Endothelial cell of umbilical vein (primary cell): ENCODE data around the gene TPRA1. TPM values are rescaled to one million over a fixed set of nuclear protein-coding genes. Genes with fewer than 3 reads are reported as not detected.

Experiments
- BruUV-seq: library from RNA; stranded (reverse); fragments of 400-500 nt; replicated peaks from 2 replicates; lab custom pipeline; 2021; lab: Mats Ljungman, UMichigan
- CTCF ChIA-PET: fragments of 300-600, 350-600 bp; sonication (Branson Sonifier 250); formaldehyde crosslinking; loops from one replicate; lab custom pipeline; 2021; ENCODE audit warnings: antibody characterized with exemption, inconsistent platforms; lab: Charles Lee
- POLR2A ChIA-PET: fragments of 300-600, 350-600 bp; sonication (Branson Sonifier 250); formaldehyde crosslinking; loops from one replicate; lab custom pipeline; 2021; ENCODE audit warnings: antibody characterized with exemption, inconsistent platforms; lab: Charles Lee
- DNase-seq: peaks from one replicate; pipeline ENCODE4 v3.0.0-alpha.2; 2011; ENCODE audit warnings: low read depth, low spot score
- FAIRE-seq: peaks from 2 replicates; lab custom pipeline; 2011; peaks lifted over from hg19 to GRCh38; lab: Jason Lieb, UNC
- H2AFZ ChIP-seq: 2 replicates; pipeline ENCODE4 v1.6.0; 2012; ENCODE audit warnings: low read depth, low read length, control low read depth, inconsistent platforms
- H3K27ac ChIP-seq: 2 replicates; pipeline ENCODE4 v1.5.1; 2011; ENCODE audit warnings: low read depth, mild to moderate bottlenecking, control low read depth, low read length, moderate library complexity; ENCODE audit not compliant: insufficient read depth
- H3K27me3 ChIP-seq, 2 experiments: 2 replicates each; pipeline versions ENCODE4 v1.6.0 to v1.6.1; 2011; ENCODE audit warnings: low read length in 2 of 2, mixed read lengths in 1 of 2; ENCODE audit not compliant: control insufficient read depth in 2 of 2, insufficient read depth in 2 of 2
- H3K36me3 ChIP-seq, 2 experiments: 2 replicates in 1 of 2; 3 replicates in 1 of 2; pipeline ENCODE4 v1.5.1; 2011; ENCODE audit warnings: low read length in 2 of 2, mild to moderate bottlenecking in 1 of 2, moderate library complexity in 1 of 2; ENCODE audit not compliant: control insufficient read depth in 2 of 2, insufficient read depth in 2 of 2; ENCODE audit errors: extremely low read depth in 1 of 2
- H3K4me1 ChIP-seq: 3 replicates; pipeline ENCODE4 v1.5.1; 2011; ENCODE audit warnings: mild to moderate bottlenecking, low read length; ENCODE audit not compliant: control insufficient read depth, insufficient read depth; ENCODE audit errors: extremely low read depth
- H3K4me2 ChIP-seq: 2 replicates; pipeline ENCODE4 v1.6.1; 2011; ENCODE audit warnings: low read length, control low read depth, mixed read lengths; ENCODE audit not compliant: insufficient read depth
- H3K4me3 ChIP-seq, 3 experiments: fragments of 200-600 bp in 1 of 3; sonication (generic), shearing (Covaris generic) in 1 of 3; replicated peaks in 1 of 3; 2 replicates each; pipeline ENCODE4 v1.5.1; 2011 to 2016; ENCODE audit warnings: control low read depth in 3 of 3, low read length in 3 of 3, mild to moderate bottlenecking in 2 of 3, inconsistent platforms in 1 of 3, low read depth in 1 of 3, moderate library complexity in 1 of 3; ENCODE audit not compliant: insufficient read depth in 1 of 3
- H3K79me2 ChIP-seq: 2 replicates; pipeline ENCODE4 v1.6.0; 2012; ENCODE audit warnings: low read length, inconsistent platforms; ENCODE audit not compliant: control insufficient read depth, insufficient read depth
- H3K9ac ChIP-seq: replicated peaks from 2 replicates; pipeline ENCODE3; 2011; ENCODE audit warnings: low read length, control low read depth; ENCODE audit not compliant: insufficient read depth; ENCODE audit errors: extremely low read depth
- H3K9me1 ChIP-seq: replicated peaks from 3 replicates; pipeline ENCODE4 v1.6.0; 2011; ENCODE audit warnings: mild to moderate bottlenecking, low read length; ENCODE audit not compliant: control insufficient read depth, insufficient read depth; ENCODE audit errors: extremely low read depth
- H3K9me3 ChIP-seq: replicated peaks from 2 replicates; pipeline ENCODE4 v1.5.1; 2012; ENCODE audit warnings: low read length, inconsistent platforms; ENCODE audit not compliant: control insufficient read depth, insufficient read depth
- H4K20me1 ChIP-seq: replicated peaks from 2 replicates; pipeline ENCODE3; 2011; ENCODE audit warnings: mild to moderate bottlenecking, low read length; ENCODE audit not compliant: control insufficient read depth, insufficient read depth; ENCODE audit errors: extremely low read depth
- CTCF ChIP-seq, 2 donors: IDR thresholded peaks; 1 replicate in 1 of 2; 2 replicates in 1 of 2; pipeline ENCODE4 v1.5.1; 2011; ENCODE audit warnings: low read length in 2 of 2, mild to moderate bottlenecking in 2 of 2, moderate library complexity in 2 of 2, control low read depth in 1 of 2, inconsistent platforms in 1 of 2, low read depth in 1 of 2; ENCODE audit not compliant: insufficient read depth in 1 of 2; ENCODE audit errors: extremely low read depth in 1 of 2
- EZH2 ChIP-seq: IDR thresholded peaks from 2 replicates; pipeline ENCODE4 v1.6.1; 2012; ENCODE audit warnings: borderline replicate concordance, low read depth, mild to moderate bottlenecking, moderate library complexity, low read length, inconsistent platforms; ENCODE audit not compliant: severe bottlenecking
- FOS ChIP-seq: IDR thresholded peaks from 2 replicates; pipeline ENCODE4 v1.6.1; 2011; ENCODE audit warnings: mild to moderate bottlenecking, low read length, moderate library complexity, borderline replicate concordance; ENCODE audit not compliant: insufficient read depth
- GATA2 ChIP-seq: IDR thresholded peaks from 2 replicates; pipeline ENCODE4 v1.7.0; 2011; ENCODE audit warnings: low read depth, mild to moderate bottlenecking, moderate library complexity, mixed read lengths, low read length; ENCODE audit not compliant: insufficient read length, insufficient read depth
- JUN ChIP-seq: IDR thresholded peaks from 2 replicates; pipeline ENCODE4 v1.6.1; 2011; ENCODE audit warnings: borderline replicate concordance, low read depth; ENCODE audit not compliant: insufficient read length, insufficient read depth
- MAX ChIP-seq: IDR thresholded peaks from 2 replicates; pipeline ENCODE4 v1.6.1; 2011; ENCODE audit not compliant: insufficient read depth, insufficient read length
- MYC ChIP-seq: IDR thresholded peaks from one replicate; pipeline ENCODE4 v1.6.1; 2011; ENCODE audit warnings: mild to moderate bottlenecking, low read depth, low read length
- POLR2A ChIP-seq: IDR thresholded peaks from 2 replicates; pipeline ENCODE4 v1.6.1; 2012; ENCODE audit warnings: low read depth, mild to moderate bottlenecking, control low read depth, low read length
- POLR2AphosphoS5 ChIP-seq: IDR thresholded peaks from 2 replicates; pipeline ENCODE4 v1.6.1; 2012; ENCODE audit warnings: low read depth, mild to moderate bottlenecking, control low read depth, low read length, moderate library complexity; ENCODE audit not compliant: insufficient read depth
- dilution Hi-C: fragments of 300-500 bp; cut with MboI; formaldehyde crosslinking; loops from one replicate; pipeline ENCODE4 v1.15.0; 2019; ENCODE audit warnings: low sequenced_read_pairs; ENCODE audit not compliant: extremely low pct_ligation_motif_present
- intact Hi-C: fragments of 100-400 bp; cut with micrococcal nuclease; formaldehyde crosslinking; loops from one replicate; pipeline ENCODE4 v1.10.0; 2022
- polyA plus RNA-seq, 4 experiments: library from polyadenylated mRNA; depleted of rRNA in 3 of 4; stranded (reverse) in 3 of 4; unstranded in 1 of 4; fragments of >200 nt; gene quantifications; 2 replicates each; pipeline versions ENCODE4 v1.2.1 to v1.2.3, GENCODE V29; 2011 to 2012; ENCODE audit warnings: missing spikeins in 1 of 4
- total RNA-seq: library from RNA; stranded (reverse); gene quantifications from 2 replicates; pipeline ENCODE4 v1.2.3, GENCODE V29; 2021

Gene TPRA1
- total and polyA plus RNA-seq, 2 donors (not counting 3 experiments of a cell fraction or from before 2014, with no cell fraction given): 34.3 to 58.0 TPM

DNA sequence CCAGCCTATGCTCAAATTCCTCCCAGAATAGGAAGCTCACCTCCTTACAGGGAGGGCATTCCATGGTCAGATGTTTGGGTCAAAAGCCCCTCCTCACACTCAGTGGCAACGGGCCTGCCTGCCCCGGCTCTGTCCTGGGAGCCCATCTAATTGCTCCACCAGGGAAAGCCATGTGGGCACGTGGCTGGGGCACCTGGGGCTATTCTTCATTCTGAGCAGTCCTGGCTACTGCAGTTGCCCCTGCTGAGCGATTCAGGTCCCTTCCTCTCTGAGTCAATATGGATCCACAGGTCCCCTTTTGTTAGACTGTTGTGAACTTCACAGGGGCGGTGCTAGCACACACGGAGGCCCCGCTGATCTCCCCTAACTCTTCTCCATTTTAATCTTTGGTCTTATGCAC lies 39.4 kb downstream of the TPRA1 start:
- H3K36me3 ChIP-seq: no peaks in the 10 kb centered on the region
- no peaks in the 10 kb centered on the region for H3K9me3 ChIP-seq
- no peak overlapping the region for H3K9ac ChIP-seq
- no peak overlapping the region for H3K4me3 ChIP-seq
- H3K79me2 ChIP-seq: no peaks in the 10 kb centered on the region
- CTCF ChIA-PET: interaction anchor here (1.0 to 1.2 kb wide), 2 partner anchors 10 to 24 kb away, joined by 3 read pairs; no protein-coding TSS in a partner anchor
- H3K4me1 ChIP-seq: peaks cover 4% of the 10 kb centered on the region
- POLR2A ChIA-PET: no interaction called here
- FAIRE-seq (no peak), DNase-seq (no peak)
- H3K27me3 ChIP-seq: peaks cover 5 to 7% of the 10 kb centered on the region in 2 experiments
- dilution Hi-C loops: no loop called here
- H4K20me1 ChIP-seq: no peaks in the 10 kb centered on the region
- no peaks in the 10 kb centered on the region for H3K9me1 ChIP-seq
- H3K4me2 ChIP-seq: no peak overlapping the region
- TF ChIP-seq POLR2AphosphoS5 (no peak), EZH2 (no peak), MAX (no peak), MYC (no peak), CTCF (IDR thresholded peaks at IDR 0.05; ENCODE audit: extremely low read depth in 1 of 2, insufficient read depth in 1 of 2, low read depth in 1 of 2, low read length in 2 of 2) (no peak), FOS (no peak), GATA2 (no peak), JUN (no peak), POLR2A (no peak)
- BruUV-seq: no TSS peak
- no peak overlapping the region for H2AFZ ChIP-seq
- intact Hi-C loops: no loop called here
- no peak overlapping the region for H3K27ac ChIP-seq
